HG03135 (cell line): ENCODE results near the gene PLPPR5.

ENCODE experiments used
- ATAC-seq: cut with Tn5 transposase; IDR thresholded peaks from one replicate; pipeline ENCODE4 v1.9.1; 2021; ENCODE audit warnings: mild to moderate bottlenecking, moderate library complexity; ENCODE audit not compliant: unreplicated experiment

The PLPPR5 gene

GRCh38 chr1:98969798-98970490, 34.7 kb downstream of the PLPPR5 start:
- ATAC-seq = no peak

- no peak for ATAC-seq
Observed at GRCh38 chr1:98967122-98967521, 37.5 kb downstream of the PLPPR5 start.

GRCh38 chr1:98965394-98965793, 39.3 kb downstream of the PLPPR5 start:
- ATAC-seq = no peak

- no peak for ATAC-seq
Observed at GRCh38 chr1:98964198-98964597, 40.5 kb downstream of the PLPPR5 start.

- no peak for ATAC-seq
Observed at GRCh38 chr1:98963064-98963758, 41.5 kb downstream of the PLPPR5 start.

- no peak for ATAC-seq
Observed at GRCh38 chr1:98962156-98962555, 42.5 kb downstream of the PLPPR5 start.

- ATAC-seq = no peak
Observed at GRCh38 chr1:98949621-98950020, 55.0 kb downstream of the PLPPR5 start.

GRCh38 chr1:98949166-98949565, 55.5 kb downstream of the PLPPR5 start:
- no peak for ATAC-seq

- no peak for ATAC-seq
Observed at GRCh38 chr1:98947071-98947470, 57.6 kb downstream of the PLPPR5 start.

GRCh38 chr1:98940722-98941079, 64.0 kb downstream of the PLPPR5 start:
- no peak for ATAC-seq

GRCh38 chr1:98940069-98940721, 64.5 kb downstream of the PLPPR5 start:
- no peak for ATAC-seq

GRCh38 chr1:98939471-98939870, 65.2 kb downstream of the PLPPR5 start:
- no peak for ATAC-seq

GRCh38 chr1:98937347-98937746, 67.3 kb downstream of the PLPPR5 start:
- no peak for ATAC-seq

GRCh38 chr1:98932184-98932583, 72.5 kb downstream of the PLPPR5 start:
- ATAC-seq = no peak

- ATAC-seq = no peak
Observed at GRCh38 chr1:98931128-98931835, 73.4 kb downstream of the PLPPR5 start.

- no peak for ATAC-seq
Observed at GRCh38 chr1:98929437-98929836, 75.2 kb downstream of the PLPPR5 start.

- no peak for ATAC-seq
Observed at GRCh38 chr1:98926597-98926996, 78.1 kb downstream of the PLPPR5 start.

- no peak for ATAC-seq
Observed at GRCh38 chr1:98924977-98925376, 79.7 kb downstream of the PLPPR5 start.

GRCh38 chr1:98923667-98924066, 81.0 kb downstream of the PLPPR5 start:
- no peak for ATAC-seq

GRCh38 chr1:98921817-98922216, 82.8 kb downstream of the PLPPR5 start:
- no peak for ATAC-seq

- ATAC-seq = no peak
Observed at GRCh38 chr1:98920441-98921110, 84.1 kb downstream of the PLPPR5 start.
